ENCODE data around the gene HS3ST3A1.

- TF ChIP-seq CTCF (IDR thresholded peaks at IDR 0.05) (no peak), POLR2A (IDR thresholded peaks at IDR 0.05) (no peak), POLR2AphosphoS5 (IDR thresholded peaks at IDR 0.05) (no peak)
Measured at GRCh38 chr17:13477180-13477611, 124.5 kb downstream of the HS3ST3A1 start.

All from sigmoid colon (tissue), 4 donors.